Stomach (tissue), 4 donors: ENCODE measurements around the gene AGAP1.

ENCODE experiments used
- CTCF ChIP-seq, 7 experiments: fragments of 450-650 bp in 4 of 7; fragments of 200-600 bp in 3 of 7; sonication (generic) in 3 of 7; IDR thresholded peaks; one replicate each; pipeline ENCODE4 v1.5.1; 2016 to 2019; ENCODE audit warnings: antibody characterized with exemption in 7 of 7, control low read depth in 2 of 7, mild to moderate bottlenecking in 1 of 7
- EP300 ChIP-seq: sonication (generic); formaldehyde crosslinking; IDR thresholded peaks from one replicate; pipeline ENCODE4 v1.6.1; 2017; ENCODE audit warnings: antibody characterized with exemption

DNA sequence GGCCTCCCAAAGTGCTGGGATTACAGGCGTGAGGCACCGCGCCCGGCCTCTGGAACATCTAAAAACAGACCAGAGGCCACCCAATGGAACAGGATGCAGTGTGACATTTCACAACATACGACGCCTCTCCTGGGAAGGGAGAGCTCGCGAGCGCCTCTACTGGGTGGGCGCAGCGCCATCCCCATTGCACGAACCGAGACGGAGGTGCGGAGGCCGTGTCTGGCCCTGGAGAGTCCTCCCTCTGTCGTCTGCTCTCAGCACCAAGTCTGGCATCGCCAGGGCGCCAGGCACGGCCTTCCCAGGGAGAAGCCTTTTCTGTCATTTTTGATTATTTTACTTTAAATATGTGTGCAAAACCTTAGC, 683.7 kb downstream of the AGAP1 start:
- no peak for TF ChIP-seq CTCF (IDR thresholded peaks at IDR 0.05)
- TF ChIP-seq EP300: no peak
